NOMO-1 (cell line): ENCODE measurements around the gene MMGT1.

Source experiments
- DNase-seq, 2 experiments: peaks; one replicate each; lab custom pipeline; 2025; ENCODE audit not compliant: unreplicated experiment in 2 of 2; lab: John Stamatoyannopoulos, UW

The MMGT1 gene

DNA sequence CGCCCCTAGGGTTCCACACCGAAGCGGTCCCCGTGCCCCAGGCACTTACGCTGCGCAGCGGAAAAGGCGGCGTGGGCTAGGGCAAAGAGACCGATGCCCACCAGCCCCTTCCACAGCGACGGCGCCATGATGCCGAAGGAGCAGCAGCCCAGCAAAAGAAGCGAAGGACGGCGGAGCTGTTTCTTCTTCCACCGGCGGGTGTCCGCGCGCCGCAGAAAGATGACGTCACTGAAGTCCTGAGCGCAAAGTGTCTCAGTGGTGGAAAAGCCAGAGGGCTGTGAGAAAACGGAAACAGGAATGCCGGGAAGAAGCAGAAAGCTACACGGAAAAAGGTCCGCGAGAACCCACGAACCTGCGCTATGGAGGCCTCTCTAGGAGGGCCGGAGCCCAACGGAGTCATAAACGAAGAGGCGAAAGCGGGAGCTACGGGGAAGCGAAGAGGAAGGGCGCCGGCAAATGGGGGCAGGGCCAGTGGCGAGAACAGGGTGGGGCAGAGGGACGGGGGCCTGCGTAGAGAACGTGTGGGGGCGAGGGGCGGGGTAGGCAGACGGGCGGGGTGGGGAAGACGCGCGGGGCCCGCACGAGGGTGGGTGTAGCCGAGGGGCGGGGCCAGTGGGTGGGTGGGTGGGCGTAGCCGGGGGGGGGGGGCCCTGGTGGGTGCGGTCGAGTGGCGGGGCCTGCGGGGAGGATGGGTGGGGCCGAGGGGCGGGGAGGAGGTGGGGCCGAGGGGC lies at the start of gene MMGT1:
Gene MMGT1 (minus strand): TSS at position 441 of the 731 bp plus-strand sequence. CDS start 313 bp downstream, at position 128.
- DNase-seq = peak; percentile 75 to 82

DNA sequence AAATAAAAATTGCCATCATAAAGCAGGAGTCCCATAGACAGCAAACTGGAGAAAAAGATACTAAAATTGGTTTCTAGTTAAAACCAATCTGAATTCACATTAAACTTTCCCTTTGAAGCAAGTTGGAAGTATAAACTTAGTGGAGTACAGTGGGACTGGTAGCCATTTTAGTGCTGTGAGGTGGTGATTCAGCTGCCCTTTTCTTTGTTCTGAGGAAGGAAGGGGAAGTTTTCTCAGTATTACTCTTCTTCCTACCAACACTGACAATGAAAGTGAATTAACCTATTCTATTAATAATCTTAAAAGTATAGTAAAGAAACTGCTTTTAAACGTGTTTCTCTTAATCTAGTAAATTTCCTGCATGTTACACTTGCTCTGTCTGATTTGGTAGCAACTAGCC lies 48.1 kb upstream of the MMGT1 start:
- DNase-seq = no peak

DNA sequence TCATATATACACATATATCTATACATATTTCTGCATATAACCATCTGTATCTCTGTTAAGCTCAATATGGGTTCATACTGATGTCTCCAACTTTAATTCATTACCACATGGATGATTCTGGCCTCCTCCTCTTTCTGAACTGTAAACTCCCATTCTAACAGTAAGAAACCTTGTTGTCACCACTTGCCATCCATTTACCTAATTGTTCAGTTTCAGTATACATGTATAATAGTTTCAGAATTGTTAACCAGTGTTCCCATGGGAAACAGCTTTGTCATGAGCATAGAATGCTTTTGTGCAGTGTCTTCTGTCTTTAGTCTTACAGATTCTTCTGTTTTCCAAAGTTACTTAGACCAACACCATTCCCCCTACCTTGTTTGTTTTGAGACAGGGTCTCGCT lies 47.4 kb upstream of the MMGT1 start:
- no peak for DNase-seq

DNA sequence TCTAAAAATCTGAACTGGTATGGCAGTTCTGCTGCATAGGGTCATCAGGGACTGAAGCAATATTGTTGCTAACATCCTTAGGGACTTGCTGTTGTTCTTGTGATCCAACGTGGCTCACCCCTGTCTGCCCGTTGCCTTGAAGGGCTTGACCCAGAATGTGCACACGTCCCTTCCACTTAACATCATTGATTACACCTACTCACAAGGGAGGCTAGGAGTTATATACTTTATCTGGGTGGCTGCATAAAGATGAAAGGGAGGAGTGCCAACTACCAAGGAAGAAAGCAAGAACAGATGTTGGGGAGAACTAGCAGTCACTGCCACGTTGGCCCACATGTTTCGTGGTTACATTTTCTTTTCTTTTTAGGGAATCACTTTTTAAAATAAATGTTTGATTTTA lies 45.4 kb upstream of the MMGT1 start:
- DNase-seq = no peak

DNA sequence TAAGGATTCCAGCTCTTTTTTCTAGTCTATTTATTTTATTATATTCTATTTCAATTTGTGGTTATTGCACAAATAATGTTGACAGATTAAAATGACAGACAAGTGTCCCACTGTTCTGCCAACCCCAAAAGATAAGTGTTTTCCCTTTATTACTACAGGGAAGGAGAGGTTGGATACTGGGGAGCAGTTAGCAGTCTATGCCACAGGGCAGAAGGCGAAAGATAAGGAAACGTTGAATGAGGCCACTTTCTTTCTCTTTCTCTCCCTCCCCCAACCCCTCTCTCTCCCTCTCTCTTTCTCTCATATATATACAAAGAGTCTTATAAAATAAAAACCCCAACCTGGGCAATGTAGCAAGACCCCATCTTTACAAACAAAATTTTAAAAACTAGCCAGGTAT lies 43.1 kb upstream of the MMGT1 start:
- no peak for DNase-seq

DNA sequence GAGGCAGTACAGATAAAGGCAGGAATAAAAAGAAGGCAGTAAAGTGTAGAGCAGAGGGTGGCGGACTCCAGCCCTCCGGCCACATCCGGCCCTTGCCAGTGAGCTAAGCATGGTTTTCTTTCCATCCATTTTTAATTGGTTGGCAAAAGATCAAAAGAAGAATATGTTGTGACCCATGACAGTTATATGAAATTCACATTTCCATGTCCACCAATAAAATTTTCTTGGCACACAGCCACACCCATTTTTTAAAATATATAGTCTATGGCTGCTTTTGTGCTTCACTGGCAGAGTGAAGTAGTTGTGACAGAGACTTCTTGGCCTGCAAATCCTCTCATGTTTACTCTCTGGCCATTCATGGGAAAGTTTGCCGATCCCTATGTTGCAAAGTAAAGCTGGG lies 41.2 kb upstream of the MMGT1 start:
- DNase-seq = no peak

DNA sequence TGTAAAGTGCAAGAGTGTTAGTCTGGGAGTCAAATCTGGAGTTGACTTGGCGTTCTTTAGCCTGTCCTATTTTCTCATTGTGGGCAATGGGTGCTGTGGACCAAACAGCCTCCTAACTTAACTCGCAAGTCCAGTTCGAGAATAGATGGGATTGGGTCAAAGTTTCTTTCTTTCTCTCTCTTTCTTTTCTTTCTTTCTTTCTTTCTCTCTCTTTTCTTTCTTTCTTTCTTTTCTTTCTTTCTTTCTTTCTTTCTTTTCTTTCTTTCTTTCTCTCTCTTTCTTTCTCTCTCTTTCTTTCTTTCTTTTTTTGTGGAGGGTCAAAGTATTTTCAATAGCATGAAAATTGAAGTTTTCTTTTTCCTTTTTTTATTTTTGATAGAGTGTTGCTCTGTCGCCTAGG lies 14.5 kb upstream of the MMGT1 start:
- no peak for DNase-seq

DNA sequence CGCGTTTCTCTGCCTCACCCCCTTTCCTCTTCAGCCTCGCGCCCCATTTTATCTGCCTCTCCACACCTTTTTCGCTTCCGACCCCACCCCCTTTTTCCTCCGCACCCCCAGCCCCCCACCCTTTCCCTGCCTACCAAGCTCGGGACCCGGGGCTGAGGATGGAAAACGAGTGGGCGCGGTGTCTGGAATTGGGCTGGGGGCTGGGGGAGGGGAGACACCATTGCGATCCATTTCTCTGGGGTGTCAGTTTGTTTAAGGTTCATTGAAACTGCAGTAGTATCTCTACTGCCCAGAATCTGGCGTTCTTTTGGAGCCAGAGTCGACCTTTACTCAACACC lies 12.2 kb upstream of the MMGT1 start:
- no peak for DNase-seq

DNA sequence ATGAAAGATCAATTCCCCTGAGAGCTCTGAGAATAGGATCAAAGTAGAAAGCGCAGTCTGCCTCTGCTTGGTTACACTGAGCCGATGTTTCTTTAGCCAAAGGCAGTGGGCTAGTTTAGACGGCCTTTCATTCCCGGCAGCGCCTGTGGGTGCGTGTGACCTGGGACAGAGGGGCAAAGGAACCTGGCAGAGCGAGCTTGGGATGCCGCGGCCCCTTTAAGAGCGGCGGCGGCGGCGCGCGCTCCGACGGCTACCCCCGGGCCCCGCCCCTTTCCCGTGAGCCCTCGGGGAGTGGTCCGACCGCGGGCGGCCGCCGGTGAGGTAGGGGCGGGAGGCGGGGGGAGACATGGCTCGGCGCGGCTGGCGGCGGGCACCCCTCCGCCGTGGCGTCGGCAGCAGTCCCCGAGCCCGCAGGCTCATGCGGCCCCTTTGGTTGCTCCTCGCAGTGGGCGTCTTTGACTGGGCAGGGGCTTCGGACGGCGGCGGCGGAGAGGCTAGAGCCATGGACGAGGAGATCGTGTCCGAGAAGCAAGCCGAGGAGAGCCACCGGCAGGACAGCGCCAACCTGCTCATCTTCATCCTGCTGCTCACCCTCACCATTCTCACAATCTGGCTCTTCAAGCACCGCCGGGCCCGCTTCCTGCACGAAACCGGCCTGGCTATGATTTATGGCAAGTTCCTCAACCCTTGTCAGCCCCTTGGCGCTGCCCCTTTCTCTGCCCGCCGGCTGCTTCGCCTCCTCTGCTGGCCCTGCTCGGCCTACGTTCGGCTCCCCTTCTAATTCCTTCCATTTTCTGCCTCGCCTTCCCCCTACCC lies 11.6 kb upstream of the MMGT1 start, which contains the start of gene SLC9A6:
Gene SLC9A6 (plus strand): TSS at position 279 of the 816 bp plus-strand sequence. CDS start 224 bp downstream, at position 503.
- DNase-seq = peak; percentile 41 to 49

DNA sequence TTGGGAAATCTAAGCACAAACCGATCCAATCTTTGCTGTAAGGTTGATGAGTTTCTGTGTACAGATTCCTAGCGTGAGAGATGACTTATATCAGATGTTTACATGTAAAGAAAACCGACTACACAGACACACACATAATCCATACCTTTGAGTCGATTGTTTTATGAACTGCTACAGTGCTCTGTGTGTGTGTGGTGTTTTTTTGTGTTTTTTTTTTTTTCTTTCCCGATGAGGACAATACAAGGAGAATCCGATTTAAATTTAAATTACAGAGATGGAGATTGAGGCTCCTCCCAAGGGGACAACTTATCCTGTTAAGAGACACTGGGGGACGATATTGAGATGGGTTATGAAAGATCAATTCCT lies 11.0 kb upstream of the MMGT1 start:
- DNase-seq = no peak

DNA sequence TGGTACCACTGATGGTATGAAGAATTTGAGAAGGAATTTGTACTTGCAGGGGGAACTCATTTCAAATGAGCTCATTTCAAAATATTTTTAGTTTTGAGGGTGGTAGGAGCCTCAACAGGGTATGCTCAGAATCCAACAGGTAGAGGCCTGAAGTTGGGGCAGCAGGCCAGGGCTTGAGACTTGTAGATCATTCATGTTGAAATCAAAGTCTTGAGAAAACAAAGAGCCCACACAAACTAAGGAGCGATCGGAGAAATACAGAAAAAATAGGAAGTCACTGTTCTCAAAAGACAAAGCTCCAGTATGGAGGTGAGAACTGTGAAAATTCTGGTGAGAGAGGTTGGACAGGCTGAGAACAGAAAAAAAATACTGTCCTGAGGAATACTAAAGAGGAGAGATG lies 10.5 kb upstream of the MMGT1 start:
- DNase-seq = no peak

DNA sequence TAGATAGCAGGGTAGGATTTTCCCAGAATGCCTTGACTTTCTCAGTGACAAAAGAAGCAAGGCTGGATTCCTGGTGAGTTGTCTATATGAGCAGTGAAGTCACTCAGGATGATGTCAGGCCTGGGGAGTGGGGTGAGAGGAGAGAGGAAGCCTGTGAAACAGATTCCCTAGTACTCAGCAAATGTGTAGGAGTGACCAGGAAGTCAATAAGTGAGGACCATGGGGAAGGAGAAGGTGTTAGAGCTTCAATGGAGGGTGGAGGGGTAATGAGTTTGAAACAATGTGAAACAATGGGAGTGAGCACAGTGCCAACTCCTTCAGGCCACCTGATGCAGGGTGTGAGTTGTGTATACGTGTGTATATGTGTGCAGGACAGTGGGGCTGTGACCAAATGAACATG lies 9.1 kb upstream of the MMGT1 start:
- no peak for DNase-seq

DNA sequence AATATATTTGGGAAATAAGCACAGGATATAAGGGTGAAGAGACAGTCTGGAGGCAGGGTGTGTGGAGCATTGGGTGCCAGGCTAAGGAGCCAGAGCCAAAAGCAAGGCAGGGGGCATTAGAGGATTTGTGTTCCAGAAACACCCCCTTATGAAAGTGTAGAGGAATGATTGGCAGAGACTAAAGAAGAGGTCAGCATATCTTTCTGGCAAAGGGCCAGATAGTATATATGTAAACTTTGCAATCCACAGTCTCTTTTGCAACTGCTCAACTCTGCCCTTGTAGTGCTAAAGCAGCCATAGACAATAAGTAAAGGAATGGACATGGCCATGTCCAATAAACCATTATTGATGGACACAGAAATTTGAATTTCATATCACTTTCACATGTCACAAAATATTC lies 7.9 kb upstream of the MMGT1 start:
- no peak for DNase-seq

DNA sequence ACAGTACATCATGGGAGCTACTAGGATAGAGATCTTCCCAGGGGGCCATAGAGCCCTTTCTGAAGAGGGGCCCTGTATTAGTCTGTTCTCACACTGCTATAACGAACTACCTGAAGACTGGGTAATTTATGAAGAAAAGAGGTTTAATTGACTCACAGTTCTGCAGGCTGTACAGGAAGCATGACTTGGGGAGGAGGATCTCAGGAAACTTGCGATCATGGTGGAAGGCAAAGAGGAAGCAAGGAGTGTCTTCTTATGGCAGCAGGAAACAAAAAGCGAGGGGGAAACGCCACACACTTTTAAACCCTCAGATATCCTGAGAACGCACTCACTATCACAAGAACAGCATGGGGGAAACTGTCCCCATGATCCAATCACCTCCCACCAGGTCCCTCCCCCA lies 7.2 kb upstream of the MMGT1 start:
- no peak for DNase-seq

DNA sequence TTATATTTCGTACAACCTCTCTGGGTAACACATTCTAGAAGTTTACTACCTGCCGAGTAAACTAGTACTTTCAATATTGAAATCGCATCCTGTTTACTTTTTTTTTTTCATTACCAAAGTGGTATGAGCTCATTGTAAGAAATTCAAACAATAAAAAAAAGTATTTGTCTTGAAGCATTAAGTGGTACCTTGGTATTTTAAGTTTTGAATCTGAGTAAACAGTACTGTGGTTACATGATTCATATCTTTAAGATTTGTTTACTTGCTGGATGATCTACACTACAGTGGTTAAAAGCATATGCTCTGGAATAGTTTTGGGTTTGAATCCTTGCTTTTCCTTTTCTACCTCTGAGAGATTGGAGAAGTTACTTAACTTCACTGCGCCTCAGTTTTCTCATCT lies 3.8 kb upstream of the MMGT1 start:
- DNase-seq = no peak

DNA sequence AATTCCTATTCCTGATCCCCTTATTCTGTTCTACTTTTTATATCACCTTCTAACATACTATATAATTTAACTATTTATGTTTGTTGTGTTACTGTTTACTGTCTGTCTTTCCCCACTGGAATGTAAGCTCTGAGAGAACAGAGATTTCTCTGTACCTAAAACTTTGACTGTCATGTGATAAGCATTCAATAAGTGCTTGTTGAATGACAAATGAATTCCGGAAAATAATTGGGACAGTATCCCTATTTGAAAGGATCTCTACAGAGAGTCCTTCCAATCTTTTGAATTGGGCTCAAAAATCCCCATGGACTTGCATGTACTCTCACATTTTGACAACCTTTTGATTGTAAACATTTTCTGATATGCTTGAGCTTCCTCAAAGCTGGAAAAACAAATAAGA lies 1.6 kb upstream of the MMGT1 start:
- no peak for DNase-seq

DNA sequence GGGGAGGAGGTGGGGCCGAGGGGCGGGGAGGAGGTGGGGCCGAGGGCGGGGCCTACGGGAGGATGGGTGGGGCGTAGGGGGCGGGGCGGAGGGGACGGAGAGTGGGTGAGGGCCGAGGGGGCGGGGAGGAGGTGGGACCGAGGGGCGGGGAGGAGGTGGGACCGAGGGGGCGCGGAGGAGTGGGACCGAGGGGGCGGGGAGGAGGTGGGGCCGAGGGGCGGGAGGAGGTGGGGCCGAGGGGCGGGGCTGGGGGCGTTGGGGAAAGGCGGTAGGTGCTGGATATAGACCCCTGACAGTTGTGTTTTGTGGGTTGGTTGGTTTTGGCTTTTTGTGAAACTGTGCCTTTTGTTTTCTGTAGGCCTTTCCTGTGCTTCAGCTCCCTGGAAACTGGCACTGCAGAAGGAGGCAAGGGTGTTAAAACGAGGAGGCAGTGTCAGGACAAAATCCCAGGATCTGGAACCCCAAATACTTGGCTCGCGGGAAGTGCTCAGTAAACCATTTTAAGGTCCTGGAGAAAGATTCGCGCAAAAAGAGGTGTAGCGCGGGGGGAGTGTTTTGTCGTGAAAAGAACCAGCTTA lies 580 bp upstream of the MMGT1 start:
- no peak for DNase-seq

DNA sequence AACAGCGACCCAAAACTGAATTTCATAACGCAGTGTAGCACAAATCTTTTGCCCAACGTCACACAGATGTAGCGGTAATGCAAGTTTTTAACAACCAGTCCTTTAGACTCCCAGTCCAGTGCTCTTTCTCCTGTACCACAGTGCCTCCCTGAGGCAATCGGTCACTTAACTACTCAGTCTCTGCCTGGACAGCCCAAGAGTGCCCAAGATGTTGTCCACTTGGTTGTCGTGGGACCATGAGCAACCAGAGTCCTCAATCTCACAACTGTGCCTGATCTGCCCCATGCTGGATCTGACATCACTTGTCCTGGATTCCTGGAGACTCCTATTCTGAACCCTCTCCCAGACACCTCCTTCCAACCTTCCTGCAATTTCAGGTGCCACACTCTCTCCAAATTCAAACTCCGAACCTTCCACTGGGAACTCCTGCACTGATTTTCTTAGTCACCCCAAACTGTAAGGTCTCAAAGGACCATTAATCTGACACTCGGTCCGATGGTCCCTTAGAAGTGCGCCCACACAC lies 702 bp downstream of the MMGT1 start:
- DNase-seq = no peak

DNA sequence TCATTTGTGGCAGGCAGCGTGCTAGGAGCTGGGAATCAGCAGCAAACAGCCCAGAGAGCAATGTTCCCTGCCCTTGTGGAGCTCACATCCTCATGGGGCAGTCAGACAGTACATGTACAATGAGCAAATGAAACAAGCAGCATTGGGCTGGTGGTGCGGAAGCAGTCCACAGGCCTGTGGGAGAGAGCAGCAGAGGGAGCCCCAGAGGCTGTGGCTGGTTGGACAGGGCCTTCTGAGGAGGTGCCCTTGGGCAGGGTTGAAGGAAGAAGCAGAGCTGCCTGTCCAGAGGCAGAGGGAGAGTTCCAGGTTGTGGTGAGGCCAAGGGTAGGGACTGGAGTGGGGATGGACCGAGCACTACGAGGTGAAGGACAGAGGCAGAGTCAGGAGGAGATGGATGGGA lies 22.5 kb downstream of the MMGT1 start:
- no peak for DNase-seq

DNA sequence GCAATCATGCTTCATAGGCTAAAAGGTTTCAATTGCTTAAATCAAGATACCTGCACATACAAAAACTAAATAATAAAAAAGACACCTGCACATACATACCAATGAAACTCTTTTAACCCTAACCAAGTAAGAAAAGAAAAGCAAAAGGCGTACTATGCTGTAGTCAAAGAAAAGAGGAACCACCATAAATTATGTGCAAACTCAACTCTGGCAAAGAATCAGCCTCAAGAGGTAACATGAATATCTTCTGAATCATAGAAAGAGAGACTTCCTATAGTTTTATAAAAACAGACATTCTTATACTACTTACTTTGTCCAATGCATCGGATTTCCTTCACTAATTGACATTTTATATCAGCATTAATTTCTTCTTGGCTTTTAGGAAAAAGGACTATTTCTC lies 29.3 kb downstream of the MMGT1 start:
- peak; percentile 28 to 58 for DNase-seq

DNA sequence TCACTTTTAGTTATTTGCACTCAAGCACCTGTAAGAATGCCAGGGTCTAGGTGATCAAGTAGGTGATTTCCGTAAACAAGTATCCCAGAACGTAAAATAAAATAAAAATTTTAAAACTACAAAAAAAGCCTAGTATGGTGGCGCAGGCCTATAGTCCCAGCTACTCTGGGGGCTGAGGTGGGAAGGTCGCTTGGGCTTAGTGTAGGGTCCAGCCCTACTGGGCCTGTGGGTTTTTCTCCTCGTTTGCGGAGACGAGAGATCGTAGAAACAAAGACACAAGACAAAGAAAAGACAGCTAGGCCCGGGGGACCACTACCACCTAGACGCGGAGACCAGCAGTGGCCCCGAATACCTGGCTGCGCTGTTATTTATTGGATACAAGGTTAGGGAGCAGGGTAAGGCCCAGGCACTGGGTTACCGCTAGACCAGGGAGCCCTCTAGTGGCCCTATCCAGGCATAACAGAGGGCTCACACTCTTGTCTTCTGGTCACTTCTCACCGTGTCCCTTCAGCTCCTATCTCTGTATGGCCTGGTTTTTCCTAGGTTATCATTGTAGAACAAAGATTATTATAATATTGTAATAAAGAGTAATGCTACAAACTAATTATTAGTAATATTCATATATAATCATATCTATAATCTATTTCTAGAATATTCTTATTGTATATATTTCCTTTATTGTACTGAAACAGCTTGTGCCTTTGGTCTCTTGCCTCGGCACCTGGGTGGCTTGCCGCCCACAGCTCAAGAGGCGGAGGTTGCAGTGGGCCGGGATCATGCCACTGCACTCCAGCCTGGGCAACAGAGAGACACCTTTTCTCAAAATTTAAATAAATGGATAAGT lies 41.9 kb downstream of the MMGT1 start:
- DNase-seq = peak; percentile 5 to 35
